HK-2 (cell line): Measurements from ENCODE around the gene PPM1B.
"Not testable (repeated sequence)": the region's sequence is repeated elsewhere in the genome, so short reads cannot be mapped to it uniquely, and the experiment has no call there.

Experiments
- DNase-seq: peaks from one replicate; pipeline ENCODE4 v3.0.0-alpha.2; 2018; ENCODE audit not compliant: unreplicated experiment

Gene PPM1B

DNA sequence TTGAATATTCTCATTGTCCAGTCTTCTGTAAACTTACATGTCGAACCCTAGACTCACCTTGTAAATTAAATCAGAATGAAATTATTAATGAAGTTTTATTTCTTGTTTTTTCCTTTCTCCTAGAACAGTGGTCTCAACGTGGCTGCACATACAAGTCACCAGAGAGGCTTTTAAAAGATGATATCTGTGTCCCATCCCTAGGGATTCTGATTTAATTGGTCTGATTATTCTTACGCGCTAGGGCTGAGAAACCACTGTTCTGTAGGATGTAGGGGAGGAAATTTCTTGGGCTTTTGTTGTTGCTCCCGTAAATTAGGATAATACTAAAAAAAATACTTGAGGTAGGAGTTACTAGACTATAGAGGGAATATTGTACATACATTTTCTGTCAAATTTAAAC is 32.1 kb downstream of the PPM1B start:
- no peak for DNase-seq

DNA sequence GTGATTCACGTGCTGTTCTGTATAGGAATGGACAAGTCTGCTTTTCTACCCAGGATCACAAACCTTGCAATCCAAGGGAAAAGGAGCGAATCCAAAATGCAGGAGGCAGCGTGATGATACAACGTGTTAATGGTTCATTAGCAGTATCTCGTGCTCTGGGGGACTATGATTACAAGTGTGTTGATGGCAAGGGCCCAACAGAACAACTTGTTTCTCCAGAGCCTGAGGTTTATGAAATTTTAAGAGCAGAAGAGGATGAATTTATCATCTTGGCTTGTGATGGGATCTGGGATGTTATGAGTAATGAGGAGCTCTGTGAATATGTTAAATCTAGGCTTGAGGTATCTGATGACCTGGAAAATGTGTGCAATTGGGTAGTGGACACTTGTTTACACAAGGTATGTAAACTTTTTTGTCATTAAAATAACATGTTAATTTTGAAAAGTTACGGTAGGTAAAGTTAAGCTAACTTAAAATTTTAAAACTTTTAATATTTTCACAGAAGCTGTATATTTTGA is 33.0 kb downstream of the PPM1B start:
- no peak for DNase-seq

DNA sequence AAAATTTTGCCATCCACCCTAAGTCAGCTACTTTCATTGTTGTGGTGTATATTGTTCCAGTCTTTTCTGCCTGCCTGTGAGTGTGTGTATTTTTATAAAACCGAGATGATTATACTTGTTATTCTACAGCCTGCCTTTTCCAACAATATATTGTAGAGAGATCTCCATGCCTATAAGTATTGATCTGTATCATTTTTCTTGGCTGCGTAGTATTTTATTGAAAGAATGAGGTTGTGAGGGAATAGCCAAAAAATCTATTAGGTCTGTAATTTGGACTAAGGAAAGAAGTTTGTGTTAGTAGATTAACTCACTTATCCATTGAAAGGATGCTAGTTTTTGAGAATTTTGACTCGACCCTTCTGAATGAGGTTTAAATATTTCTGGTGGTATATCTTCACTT is 34.9 kb downstream of the PPM1B start:
- DNase-seq = no peak

DNA sequence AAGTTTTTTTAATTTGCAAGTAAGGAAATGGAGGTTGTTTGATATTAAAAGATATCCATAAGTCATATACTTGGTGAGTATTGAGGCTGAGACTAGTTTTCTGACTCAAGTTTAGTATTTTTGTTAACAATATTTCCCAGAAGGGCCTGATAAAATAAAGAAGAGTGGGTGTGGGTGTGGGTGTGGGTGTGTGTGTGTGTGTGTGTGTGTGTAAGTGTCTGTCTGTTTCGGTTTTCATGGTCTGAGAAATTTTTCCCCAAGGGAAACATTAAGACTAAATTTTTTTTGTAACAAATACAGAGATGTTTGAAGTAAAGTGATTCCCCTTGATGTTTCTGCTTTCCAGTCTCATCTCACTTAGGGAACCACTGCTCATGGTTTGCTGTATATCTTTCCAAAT is 36.5 kb downstream of the PPM1B start:
- DNase-seq = no peak

DNA sequence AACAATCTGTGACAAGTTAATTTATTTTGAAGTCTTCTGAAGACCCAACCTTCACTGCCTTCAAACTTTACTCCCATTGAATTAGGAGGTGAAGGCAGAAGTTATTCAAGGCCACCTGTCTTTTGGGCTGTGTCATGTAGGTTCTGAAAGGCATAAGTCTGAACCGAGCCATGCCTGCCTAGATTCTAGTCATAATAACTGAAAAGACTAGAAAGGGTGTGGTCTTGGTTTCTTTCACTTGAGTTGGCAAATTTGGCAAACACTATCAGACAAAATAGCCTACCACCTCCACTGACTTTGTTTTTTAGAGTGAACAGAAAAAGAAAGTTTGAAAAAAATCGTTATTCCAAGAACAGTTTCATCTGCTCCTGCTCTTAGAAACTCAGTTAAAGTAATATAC is 38.4 kb downstream of the PPM1B start:
- no peak for DNase-seq

DNA sequence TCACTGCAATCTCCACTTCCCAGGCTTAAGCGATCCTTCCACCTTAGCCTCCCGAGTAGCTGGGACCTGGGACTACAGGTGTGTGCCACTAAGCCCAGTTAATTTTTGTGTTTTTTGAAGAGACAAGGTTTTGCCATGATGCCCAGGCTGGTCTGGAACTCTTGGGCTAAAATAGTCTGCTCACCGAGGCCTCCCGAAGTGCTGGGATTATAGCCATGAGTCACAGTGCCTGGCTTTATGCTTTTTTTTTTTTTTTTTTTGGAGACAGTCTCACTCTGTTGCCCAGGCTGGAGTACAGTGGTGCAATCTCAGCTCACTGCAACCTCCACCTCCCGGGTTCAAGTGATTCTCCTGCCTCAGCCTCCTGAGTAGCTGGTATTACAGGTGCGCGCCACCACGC is 39.0 kb downstream of the PPM1B start:
- DNase-seq = not testable (repeated sequence)

DNA sequence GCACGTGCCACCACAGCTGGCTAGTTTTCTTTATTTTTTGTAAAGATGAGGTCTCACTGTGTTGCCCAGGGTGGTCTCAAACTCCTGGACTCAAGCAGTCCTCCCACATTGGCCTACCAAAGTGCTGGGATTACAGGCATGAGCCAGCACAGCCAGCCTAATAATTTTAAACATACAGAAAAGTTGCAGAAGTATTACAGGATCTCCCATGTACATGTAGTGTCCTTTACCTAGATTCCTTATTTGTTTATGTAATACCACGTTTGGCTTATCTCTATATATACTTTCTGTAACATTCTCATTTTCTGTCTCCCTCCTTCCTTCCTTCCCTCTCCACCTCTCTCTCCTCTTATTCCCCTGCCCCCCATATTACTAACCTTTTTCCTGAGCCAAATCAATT is 41.7 kb downstream of the PPM1B start:
- DNase-seq = no peak

DNA sequence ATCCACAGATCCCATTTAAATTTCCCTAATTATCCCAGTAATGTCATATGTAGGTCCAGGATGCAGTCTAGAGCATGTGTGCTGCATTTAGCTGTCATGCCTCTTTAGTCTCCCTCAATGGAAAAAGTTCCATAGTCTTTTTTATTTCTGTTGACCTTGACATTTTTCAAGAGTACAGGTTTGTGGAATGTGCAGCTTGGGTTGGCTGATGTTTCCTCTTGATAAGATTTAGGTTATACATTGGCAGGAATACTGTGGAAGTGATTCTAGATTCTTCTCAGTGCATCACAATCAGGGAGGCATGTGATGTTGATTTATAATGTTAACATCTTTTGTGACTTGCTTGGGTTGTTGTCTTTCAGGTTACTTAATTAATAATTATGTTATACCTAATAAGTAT is 42.5 kb downstream of the PPM1B start:
- DNase-seq = no peak

DNA sequence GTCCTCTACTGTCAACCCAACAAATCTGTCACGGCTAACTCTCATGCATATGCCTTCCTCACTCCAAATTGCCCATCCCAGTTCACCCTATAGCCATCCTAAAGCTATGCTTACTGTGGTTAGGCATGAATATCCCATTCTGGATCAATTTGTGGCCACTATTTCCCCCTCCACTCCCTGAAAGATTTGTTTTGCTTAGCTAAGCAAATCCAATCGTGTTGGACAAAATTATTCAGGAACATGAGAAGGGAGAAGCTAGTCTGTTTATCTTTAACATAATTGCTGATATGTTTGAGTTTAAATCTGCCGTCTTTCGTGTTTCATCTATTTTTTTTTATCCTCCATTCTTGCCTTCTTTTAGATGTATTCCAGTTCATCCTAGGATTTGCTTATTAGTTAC is 43.6 kb downstream of the PPM1B start:
- no peak for DNase-seq

DNA sequence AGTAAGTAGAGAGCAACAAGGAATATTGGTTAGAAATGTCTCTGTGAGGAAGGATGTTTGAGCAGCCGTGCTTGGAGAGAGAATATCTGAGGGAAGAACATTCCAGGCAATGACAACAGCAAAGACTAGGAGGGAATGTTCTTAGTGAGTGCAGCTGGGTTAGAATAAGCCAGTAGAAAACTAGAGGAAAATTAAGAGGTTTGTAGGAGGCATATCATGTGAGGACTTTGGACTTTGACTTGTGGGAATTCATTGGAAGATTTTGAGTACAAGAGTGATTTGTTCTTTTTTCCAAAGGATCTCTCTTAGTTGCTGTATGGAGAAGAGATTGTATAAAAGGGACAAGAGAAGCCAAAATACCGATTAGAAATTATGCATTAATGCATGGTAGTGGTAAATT is 47.2 kb downstream of the PPM1B start:
- no peak for DNase-seq

DNA sequence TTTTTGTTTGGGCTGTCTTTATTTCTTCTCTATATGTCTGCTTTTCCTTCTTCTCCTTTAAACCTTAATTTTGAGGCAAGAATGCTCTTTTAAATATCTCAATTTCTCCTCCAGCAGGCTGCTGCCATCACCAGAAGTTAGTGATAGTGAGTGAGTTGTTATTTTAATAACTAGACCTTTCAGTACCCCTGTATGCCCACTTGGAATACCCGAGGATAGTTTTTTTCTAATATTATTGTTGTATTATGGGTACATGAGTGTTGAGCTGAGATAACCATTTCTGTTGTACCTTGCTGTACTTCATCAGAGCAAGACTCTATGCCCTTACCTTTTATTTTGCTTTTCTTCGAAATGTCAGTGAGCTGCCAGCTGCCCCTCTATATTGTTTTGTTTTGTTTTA is 50.1 kb downstream of the PPM1B start:
- no peak for DNase-seq

DNA sequence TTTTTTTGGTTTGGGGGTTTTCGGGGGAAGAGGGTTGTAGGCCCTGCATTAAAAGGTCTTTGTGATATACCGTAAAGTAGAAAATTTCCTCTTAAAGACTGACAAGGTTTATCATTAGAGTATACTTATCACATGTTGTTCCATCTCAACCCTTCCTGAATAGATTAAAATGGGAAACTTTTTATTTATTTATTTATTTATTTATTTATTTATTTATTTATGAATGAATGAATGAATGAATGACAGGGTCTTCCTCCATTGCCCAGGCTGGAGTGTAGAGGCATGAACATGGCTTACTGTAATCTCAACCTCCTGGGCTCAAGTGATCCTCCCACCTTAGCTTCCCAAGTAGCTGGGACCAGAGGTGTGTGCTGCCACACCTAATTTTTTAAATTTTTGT is 58.1 kb downstream of the PPM1B start:
- no peak for DNase-seq

DNA sequence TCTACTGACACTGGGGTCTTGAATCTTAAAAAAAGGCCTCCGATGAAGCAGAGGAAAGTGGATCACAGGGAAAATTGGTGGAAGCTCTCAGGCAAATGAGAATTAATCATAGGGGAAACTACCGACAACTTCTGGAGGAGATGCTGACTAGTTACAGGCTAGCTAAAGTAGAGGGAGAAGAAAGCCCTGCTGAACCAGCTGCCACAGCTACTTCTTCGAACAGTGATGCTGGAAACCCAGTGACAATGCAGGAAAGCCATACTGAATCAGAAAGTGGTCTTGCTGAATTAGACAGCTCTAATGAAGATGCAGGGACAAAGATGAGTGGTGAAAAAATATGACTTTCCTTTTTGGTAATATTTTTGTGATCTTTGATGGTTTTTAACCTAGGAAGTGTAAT is 61.7 kb downstream of the PPM1B start:
- DNase-seq = no peak

DNA sequence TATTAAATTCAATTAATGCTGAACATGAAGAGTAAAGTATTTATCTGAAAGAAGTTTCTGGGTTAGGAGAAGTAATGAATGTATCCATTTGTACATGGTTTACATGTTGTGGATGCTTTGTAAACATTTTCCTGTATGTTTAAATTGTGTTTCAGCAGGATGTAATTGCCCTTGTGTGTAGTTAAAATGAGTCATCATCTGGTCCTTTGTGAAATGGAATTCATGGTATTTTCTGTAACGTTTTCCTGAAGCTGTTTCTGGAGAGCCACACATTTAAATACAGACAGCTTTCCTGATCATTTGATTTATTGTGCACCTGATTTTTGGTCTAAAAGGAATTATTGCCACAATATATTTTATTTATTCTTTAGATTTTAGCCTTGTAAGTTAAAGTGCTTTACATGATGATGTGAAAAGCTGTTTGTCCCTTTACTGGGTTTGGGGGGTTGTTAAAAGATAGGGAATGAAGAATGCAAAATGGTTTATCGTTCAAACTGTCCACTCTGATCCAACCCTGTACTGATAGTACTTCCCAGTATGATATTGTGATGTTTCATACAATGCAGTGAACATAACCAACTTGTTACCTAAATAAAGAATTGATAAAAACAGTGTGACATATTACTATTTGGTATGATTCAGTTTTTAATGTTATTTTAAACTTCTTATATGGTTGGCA is 64.9 kb downstream of the PPM1B start:
- DNase-seq = no peak

DNA sequence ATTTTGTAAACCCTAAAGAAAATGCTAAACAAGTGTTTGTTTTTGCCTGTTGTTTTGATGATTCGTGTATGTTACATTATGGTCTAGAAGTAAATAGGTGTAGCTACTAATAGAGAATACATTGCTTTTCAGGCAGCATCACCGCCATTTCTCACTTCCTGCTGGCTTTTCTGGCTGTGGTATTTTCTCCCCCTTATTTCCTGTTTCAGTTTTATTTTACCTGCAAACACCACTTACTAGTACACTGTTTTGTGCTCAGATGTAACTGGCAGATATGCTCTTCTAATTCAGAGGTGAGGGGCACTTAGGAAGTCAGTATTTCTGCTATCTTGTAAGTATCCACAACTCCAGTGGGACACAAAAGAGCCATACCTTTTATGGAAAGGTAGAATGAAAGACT is 68.5 kb downstream of the PPM1B start:
- DNase-seq = no peak

DNA sequence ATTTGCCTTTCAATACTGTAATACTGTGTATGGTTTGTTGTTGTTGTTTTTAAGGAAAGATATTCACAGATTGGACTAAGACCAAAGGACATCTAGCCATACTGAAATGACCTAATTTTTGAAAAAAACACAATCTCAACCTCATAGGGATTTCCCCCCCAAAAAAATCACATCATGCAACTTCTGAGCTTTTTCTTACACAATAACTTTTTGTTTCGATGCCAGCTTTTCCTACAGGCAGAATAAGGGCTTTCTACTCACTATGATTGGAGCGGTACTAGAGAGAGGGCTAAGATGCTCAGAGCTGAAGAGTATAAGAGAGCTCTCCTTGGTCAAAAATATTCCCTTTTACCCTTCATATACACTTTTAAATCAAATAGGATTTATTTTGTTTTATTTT is 74.2 kb downstream of the PPM1B start:
- no peak for DNase-seq

DNA sequence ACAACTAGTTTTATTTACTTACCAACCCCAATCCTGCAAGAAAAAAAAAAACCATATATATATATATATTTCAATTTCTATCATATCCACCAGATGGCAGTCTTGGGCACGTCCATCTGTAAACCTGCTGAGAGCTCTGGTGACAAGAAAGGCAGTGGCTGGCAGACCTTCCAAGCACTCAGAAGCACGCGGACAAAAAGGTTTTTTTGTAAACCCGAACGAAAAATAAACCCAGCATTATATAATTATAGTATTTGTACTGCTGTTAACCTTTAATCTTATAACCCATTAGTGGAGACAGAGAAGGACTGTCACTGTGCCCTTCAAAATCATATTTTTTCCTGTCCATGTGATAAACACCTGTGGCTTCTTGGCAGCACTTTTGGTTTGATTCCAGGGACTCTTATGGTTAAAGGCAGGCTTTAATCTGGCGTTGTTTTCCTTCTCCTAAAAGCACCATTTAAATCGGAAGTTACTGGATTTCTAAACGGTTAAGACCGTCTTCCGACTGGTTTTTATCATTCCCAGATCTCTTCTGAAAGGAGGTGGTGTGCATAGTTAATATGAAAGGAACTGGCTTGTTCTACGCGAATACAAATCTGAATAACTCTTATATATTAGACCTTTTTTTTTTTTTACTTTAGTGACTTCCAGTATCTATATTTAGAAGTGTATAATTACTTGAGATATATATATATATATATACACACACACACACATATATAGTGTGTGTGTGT is 75.6 kb downstream of the PPM1B start:
- peak; percentile 51 for DNase-seq

DNA sequence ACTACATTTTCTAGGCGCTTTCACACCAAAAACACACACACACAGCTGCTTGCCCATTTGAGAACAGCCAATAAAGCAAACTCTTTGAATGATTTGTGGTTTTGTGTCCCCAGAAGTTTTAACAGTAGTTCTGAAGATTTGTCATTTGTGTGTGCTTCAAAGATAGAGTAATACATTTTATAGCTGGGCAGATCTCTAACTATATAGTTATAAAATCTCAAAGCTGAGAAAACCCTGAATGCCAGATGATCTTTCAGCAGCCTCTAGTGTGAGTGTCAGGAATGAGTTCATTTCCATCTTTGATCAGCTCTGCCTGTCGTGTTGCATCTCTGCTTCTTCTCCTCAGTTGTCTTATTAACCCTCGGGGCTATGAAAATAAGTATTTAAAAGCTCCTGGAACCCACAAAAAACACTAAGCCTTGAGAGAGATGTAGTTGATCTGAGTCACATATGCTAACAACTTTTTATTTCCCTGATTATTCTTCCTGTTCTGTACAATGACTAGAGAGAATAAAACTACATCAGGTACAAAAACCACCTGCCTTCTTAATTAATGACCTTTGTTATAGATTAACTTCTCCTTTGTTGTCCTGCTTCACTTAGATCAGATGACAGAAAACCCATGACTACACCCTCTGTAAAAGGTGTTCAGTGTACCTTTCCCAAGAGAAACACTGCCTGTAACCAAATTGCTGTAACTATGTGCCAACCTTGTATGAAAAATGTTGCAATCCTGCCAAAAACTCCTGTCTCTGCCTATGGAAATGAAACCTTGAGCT is 76.6 kb downstream of the PPM1B start:
- DNase-seq = no peak

DNA sequence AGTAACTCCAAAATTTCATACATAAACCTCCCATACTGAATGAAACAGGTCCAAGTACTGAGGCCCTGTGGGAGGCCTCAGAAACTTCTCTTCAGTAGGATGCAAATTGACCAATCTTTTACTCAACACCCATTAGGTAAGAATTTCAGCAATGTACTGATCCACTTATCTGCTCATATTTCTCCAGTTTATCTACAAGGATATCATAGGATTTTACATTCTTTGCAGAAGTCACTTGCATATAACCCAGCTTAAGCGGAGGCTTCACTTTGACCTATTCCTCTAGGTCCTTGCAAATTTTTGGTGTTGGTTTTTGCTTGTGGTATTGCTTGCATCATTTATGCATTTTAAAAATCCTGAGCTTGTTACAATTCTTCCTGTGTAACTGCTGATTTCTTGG is 77.8 kb downstream of the PPM1B start:
- no peak for DNase-seq

DNA sequence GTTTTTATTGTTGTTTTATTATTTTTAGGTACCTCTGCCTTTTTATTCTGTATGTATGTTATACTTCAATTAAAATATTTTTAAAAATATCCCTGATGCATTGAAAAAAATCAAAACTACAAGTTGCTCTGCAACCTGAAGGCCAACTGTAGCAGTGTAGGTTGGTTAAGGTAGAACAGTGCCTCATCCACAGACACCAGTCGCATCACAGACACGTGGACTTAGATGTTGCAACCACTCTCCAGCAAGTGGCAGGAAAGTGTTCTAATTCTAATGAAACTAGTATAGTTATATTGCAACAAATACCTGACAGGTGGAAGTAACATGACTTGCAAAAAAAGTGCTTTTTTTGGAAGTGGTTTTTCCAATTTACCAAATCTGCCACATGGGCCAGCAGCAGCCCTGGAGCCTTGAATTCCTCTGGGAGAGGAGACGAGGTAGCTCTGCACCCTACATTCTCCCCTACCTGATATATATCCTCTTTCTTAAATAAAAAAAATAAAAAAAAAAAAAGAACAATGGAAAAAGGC is 78.2 kb downstream of the PPM1B start:
- no peak for DNase-seq

DNA sequence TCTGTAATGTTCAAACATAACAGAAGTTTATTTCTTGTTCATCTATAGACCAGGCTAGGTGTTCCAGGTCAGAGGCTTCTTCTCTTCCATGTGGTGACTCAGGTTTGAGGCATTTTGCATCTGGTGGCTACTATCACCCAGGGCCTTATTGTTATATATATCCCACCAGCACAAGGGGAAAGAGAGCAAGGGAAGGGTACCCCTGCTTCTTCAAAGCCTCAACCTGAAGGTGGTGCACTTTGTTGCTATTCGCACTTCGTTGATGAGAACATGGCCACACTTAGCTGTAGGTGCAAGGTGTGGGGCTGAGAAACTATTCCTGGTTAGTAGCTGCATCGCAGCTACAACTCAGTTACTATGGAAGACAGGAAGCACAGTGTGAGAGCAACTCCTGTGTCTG is 79.2 kb downstream of the PPM1B start:
- no peak for DNase-seq

DNA sequence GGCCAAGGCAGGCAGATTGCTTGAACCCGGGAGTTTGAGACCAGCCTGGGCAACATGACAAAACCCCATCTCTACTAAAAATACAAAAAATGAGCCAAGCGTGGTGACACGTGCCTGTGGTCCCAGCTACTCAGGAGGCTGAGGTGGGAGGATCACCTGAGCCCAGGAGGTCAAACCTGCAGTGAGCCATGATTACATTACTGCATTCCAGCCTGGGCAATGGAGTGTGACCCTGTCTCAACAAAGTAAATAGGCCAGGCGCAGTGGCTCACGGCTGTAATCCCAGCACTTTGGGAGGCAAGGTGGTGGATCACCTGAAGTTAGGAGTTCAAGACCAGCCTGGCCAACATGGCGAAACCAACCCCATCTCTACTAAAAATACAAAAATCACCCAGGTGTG is 80.6 kb downstream of the PPM1B start:
- DNase-seq = not testable (repeated sequence)

DNA sequence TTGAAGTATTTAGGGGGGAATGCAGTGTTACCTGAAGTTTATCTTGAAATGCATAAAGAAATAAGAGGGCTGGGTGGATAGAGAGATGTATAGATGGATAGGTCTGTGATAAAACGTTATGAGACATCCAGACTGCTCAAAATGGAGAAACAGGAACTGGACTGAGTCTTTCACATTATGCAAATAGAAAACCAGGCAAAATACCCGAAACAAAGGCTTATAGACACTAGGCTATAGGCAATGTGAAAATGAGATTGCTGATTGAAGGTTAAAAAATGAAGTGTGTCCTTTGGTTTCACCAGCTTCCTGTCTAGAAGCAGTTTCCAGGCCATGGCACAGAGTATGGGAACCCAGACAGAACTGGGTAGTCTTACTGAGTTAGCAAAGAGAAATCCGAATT is 81.7 kb downstream of the PPM1B start:
- DNase-seq = no peak
